Ovary (tissue), 3 donors: Measurements from ENCODE around the gene TTC31.

Experiments used
- EP300 ChIP-seq: sonication (generic); formaldehyde crosslinking; IDR thresholded peaks from one replicate; pipeline ENCODE4 v1.6.1; 2017; ENCODE audit warnings: antibody characterized with exemption
- POLR2A ChIP-seq: fragments of 450-650 bp; IDR thresholded peaks from one replicate; pipeline ENCODE4 v1.6.1; 2017; ENCODE audit warnings: antibody characterized with exemption, mild to moderate bottlenecking, moderate library complexity
- TF ChIP-seq, protein P1 (sequence below), 3 donors: fragments of 450-650 bp in 2 of 3; fragments of 200-600 bp in 1 of 3; IDR thresholded peaks; one replicate each; pipeline versions ENCODE4 v1.5.1 to v1.8.0; 2016 to 2022; ENCODE audit warnings: antibody characterized with exemption in 3 of 3, mild to moderate bottlenecking in 1 of 3
- donor health status: DM: no; HTN: no; CAD: no.

DNA sequence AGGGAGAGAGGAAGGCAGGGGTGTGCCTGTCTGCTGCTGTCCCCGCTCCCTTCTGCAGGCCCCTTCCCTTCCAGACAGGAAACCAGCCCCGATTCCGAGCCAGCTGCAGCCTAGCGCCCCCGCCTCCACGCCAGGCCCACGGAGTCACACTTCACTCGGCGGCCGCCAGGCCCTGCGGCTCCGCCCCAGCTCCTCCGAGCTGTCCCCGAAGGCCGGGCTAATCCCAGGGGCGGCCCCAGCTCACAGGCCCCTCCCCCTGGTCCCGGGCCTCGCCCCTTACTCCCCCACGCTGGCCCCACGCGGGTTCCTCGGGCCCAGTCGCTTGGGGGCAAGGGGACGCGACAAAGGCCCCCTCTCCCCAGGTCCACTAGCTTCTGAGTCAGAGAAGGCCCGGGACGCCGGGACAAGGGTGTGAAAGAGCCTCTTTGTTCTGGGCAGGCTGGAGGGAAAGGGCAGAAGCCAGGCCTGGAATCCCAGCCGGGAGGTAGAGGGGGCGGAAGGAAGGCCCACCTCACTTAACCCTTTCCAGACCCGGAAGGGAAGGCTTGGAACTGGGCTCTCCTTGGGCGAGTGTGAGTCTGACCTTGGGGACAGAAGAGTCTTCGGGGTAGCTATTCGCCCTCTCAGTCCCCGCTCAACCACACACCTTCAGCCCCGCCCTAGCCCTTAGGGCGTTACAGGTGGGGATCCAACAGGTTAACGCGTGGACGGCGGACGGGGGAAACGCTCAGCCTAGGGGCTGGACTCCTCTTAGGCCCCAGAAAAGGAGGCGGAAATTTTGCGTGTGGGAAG lies 42.3 kb upstream of the TTC31 start:
- TF ChIP-seq, protein P1, sequence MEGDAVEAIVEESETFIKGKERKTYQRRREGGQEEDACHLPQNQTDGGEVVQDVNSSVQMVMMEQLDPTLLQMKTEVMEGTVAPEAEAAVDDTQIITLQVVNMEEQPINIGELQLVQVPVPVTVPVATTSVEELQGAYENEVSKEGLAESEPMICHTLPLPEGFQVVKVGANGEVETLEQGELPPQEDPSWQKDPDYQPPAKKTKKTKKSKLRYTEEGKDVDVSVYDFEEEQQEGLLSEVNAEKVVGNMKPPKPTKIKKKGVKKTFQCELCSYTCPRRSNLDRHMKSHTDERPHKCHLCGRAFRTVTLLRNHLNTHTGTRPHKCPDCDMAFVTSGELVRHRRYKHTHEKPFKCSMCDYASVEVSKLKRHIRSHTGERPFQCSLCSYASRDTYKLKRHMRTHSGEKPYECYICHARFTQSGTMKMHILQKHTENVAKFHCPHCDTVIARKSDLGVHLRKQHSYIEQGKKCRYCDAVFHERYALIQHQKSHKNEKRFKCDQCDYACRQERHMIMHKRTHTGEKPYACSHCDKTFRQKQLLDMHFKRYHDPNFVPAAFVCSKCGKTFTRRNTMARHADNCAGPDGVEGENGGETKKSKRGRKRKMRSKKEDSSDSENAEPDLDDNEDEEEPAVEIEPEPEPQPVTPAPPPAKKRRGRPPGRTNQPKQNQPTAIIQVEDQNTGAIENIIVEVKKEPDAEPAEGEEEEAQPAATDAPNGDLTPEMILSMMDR (IDR thresholded peaks at IDR 0.05): peak in 1 of 3 donors; percentile 29
- TF ChIP-seq POLR2A: no peak
- TF ChIP-seq EP300: no peak
